AG04449 (cell line): ENCODE data around the gene SCYGR3.

Experiments
- CTCF ChIA-PET: fragments of 350-600 bp; formaldehyde crosslinking; extraction: SDS; loops from one replicate; lab custom pipeline; 2021; ENCODE audit warnings: antibody characterized with exemption; lab: Yijun Ruan, JAX
- POLR2A ChIA-PET: fragments of 400-600, 350-600 bp; formaldehyde crosslinking; extraction: SDS; loops from one replicate; lab custom pipeline; 2020; ENCODE audit warnings: antibody characterized with exemption, inconsistent platforms; lab: Yijun Ruan, JAX
- DNase-seq: peaks from one replicate; pipeline ENCODE4 v3.0.0-alpha.2; 2010; ENCODE audit warnings: low read depth, low spot score
- H3K4me3 ChIP-seq: 2 replicates; pipeline ENCODE4 v1.5.1; 2011; ENCODE audit warnings: low read depth, mild to moderate bottlenecking, control low read depth, low read length
- CTCF ChIP-seq: IDR thresholded peaks from one replicate; pipeline ENCODE4 v1.5.1; 2011; ENCODE audit warnings: mild to moderate bottlenecking, moderate library complexity, low read length, control low read depth, inconsistent platforms; ENCODE audit not compliant: insufficient read depth; ENCODE audit errors: missing control alignments

SCYGR3 gene

GRCh38 chr2:227565080-227565479 is 49.6 kb downstream of the SCYGR3 start:
- no peak for DNase-seq
- no peak for TF ChIP-seq CTCF
- no peak overlapping the region for H3K4me3 ChIP-seq
- CTCF ChIA-PET: no interaction called here
- POLR2A ChIA-PET: no interaction called here
